ENCODE data around the gene LRRC49.

Gene LRRC49

DNA sequence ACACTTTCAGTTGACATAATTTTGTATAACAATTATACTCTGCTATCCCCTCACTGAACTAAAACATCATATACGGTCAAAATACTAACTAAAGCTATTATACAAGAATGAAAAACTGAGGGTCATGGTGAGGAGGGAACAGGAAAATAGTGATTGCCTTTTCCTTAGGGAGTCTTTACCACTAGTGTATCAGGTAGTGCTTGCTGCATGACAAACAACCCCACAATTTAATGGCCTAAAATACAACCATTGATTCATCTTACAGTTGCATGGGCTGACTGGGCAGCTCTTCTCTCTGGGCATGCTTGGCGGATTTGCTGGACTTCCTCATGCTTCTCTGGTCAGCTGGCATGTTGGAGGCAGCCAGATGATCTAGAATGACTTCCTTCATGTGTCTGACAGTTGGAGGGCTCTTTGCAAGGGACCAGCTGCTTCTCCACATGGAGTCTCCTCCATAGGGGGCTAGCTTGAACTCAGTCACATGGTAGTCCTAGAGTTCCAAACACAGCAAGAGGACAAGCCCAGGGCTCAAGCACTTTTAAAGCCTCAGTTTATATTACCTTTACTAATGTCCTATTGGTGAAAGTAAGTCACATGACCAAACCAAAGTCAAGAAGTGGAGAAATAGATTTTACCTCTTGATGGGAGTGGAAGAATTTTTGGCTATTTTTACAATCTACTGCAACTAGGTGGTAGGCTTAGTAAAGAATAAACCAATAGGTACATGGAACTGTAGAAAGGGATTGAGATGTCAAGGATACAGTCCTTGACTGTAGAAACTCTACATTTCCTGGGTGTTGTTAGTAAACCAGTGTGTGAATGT lies 19.2 kb upstream of the LRRC49 start:
- no peak for TF ChIP-seq TAF1 (IDR thresholded peaks at IDR 0.05; ENCODE audit: borderline replicate concordance, low read depth, low read length)
- no peak for TF ChIP-seq POLR2A (IDR thresholded peaks at IDR 0.05; ENCODE audit: low read depth, low read length)
- no peak for TF ChIP-seq POLR2AphosphoS5 (IDR thresholded peaks at IDR 0.05; ENCODE audit: low read depth, low read length)
- DNase-seq (ENCODE audit: insufficient read length) (no peak), FAIRE-seq (peak; percentile 27)

DNA sequence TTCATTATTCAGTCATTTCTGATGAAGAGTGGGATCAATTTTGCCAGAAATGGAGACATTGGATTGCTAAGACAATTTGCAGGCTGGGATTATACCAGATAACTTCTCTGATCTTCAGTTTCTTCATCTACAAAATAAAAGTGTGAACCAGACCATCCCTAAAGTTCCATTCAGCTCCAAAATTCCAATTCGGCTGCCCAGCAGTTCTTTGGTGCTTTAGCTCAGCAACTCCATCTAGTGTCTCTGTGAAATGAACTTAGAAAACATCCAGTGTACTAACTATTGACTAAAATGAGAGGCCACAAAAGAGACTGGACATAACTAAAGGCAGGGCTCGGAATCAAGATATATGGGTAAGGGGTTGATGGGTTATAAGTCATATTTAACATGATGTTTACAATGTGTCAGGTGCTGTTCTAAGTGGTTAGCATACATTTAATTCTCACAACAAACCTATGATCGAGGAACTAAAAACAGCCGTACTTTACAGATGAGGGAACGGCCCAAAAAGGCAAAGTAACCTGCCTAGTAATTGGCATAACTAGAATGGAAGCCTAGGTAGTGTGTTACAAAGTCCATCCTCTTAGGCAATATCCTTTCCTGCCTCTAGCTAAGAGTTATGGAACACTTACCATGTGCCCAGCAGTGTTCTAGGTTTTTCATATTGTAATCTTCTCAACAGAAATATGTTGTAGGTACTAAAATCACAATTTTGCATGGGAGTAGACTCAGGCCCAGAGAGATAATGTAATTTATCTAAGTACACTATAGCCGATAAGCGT lies 17.4 kb upstream of the LRRC49 start:
- DNase-seq (ENCODE audit: insufficient read length) (no peak), FAIRE-seq (no peak)
- TF ChIP-seq POLR2AphosphoS5 (IDR thresholded peaks at IDR 0.05; ENCODE audit: low read depth, low read length): no peak
- TF ChIP-seq POLR2A (IDR thresholded peaks at IDR 0.05; ENCODE audit: low read depth, low read length): no peak
- TF ChIP-seq TAF1 (IDR thresholded peaks at IDR 0.05; ENCODE audit: borderline replicate concordance, low read depth, low read length): no peak

DNA sequence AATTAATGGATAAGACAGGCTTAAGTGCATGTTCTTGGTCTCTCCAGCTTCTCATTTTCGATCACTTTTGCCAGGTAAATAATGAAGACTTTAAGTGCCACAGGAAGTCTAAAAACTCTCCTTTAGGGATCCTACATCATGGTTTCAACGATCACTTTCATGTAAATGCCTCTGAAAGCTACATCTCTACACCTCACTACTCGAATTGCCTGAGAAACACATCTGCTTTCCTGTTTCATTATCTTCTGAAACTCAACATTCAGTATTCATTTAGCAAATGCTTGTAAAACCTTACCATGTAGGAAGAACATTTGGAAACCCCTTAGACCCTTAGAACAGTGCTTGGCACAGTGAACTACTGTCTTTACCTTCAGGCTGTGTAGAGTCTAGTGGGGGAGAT lies 16.6 kb upstream of the LRRC49 start:
- TF ChIP-seq POLR2A (IDR thresholded peaks at IDR 0.05; ENCODE audit: low read depth, low read length) (no peak), POLR2AphosphoS5 (IDR thresholded peaks at IDR 0.05; ENCODE audit: low read depth, low read length) (no peak), TAF1 (IDR thresholded peaks at IDR 0.05; ENCODE audit: borderline replicate concordance, low read depth, low read length) (no peak)
- FAIRE-seq: peak; percentile 80
- DNase-seq (ENCODE audit: insufficient read length): no peak

DNA sequence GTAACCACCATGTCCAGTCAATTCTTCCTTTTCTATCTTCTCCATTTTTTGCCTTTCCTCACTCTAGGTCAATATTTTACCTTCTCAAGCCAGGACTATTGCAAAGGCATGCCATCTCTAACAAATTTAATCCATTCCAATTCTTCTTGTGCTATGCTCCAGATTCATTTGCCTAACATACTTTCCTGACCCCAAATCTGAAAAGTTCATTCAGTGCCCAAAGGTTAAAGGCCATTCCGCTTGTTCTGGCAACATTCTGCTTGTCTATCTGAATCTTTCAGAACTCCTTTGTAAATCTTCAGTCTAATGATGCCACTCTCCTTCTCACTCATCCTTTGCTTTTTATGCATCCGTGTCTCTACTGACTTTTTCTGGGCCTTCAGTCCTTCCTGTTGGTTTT lies 15.9 kb upstream of the LRRC49 start:
- FAIRE-seq: no peak
- TF ChIP-seq POLR2A (IDR thresholded peaks at IDR 0.05; ENCODE audit: low read depth, low read length): no peak
- no peak for TF ChIP-seq POLR2AphosphoS5 (IDR thresholded peaks at IDR 0.05; ENCODE audit: low read depth, low read length)
- TF ChIP-seq TAF1 (IDR thresholded peaks at IDR 0.05; ENCODE audit: borderline replicate concordance, low read depth, low read length): no peak
- no peak for DNase-seq (ENCODE audit: insufficient read length)

DNA sequence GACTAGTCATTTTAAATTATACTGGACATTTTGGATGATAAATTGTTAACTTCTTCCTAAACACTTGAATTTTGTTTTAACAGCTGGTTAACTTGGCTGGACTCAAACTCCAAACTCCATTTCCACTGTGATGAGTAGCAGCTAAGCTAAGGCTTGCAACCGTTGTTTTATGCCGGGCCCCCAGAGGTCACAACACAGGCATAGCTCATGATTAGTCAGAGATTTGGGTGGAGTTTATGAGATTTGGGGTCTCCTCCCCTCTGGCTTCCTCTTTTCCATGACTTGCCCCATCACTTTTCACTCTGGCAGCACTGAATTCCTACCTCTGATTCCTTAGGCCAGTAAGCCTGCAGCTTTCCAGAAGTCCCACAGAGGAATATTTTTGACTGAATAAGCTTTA lies 13.2 kb upstream of the LRRC49 start:
- DNase-seq (ENCODE audit: insufficient read length) (no peak), FAIRE-seq (no peak)
- TF ChIP-seq TAF1 (IDR thresholded peaks at IDR 0.05; ENCODE audit: borderline replicate concordance, low read depth, low read length) (no peak), POLR2AphosphoS5 (IDR thresholded peaks at IDR 0.05; ENCODE audit: low read depth, low read length) (no peak), POLR2A (IDR thresholded peaks at IDR 0.05; ENCODE audit: low read depth, low read length) (no peak)

DNA sequence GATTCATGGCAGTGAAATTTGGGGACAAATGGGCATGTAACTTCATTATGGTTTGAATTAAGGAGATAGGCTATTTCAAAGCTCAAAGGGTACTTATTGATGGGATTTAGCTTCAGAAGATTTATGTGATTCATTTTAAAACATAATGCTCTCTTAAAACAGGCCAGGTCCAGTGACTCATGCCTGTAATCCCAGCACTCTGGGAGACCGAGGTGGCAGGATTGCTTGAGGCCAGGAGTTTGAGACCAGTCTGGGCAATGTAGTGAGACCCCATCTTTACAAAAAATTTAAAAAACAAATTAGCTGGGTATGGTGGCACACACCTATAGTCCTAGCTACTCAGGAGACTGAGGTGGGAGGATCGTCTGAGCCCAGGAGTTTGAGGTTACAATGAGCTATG lies 11.8 kb upstream of the LRRC49 start:
- TF ChIP-seq POLR2A (IDR thresholded peaks at IDR 0.05; ENCODE audit: low read depth, low read length) (no peak), POLR2AphosphoS5 (IDR thresholded peaks at IDR 0.05; ENCODE audit: low read depth, low read length) (no peak), TAF1 (IDR thresholded peaks at IDR 0.05; ENCODE audit: borderline replicate concordance, low read depth, low read length) (no peak)
- no peak for FAIRE-seq
- no peak for DNase-seq (ENCODE audit: insufficient read length)

DNA sequence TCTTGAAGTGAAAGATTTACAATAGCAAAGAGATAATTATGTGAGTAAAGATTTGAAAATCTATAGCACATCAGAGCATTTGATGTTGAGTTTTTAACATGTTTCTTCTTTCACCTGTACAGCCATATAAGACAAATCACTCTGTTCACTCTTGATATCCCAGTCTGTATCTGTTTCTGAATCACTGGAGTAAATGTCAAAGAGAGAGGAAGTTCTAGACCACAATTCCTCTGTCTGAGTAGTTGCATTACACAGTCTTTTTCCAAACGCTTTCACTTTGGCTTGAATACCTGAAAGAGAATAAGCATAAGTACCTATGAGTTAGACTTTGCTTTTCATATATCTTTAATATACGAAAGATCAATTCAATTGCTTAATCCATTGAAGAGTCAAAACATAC lies 10.3 kb upstream of the LRRC49 start:
- TF ChIP-seq POLR2AphosphoS5 (IDR thresholded peaks at IDR 0.05; ENCODE audit: low read depth, low read length) (no peak), POLR2A (IDR thresholded peaks at IDR 0.05; ENCODE audit: low read depth, low read length) (no peak), TAF1 (IDR thresholded peaks at IDR 0.05; ENCODE audit: borderline replicate concordance, low read depth, low read length) (no peak)
- FAIRE-seq (no peak), DNase-seq (ENCODE audit: insufficient read length) (no peak)

DNA sequence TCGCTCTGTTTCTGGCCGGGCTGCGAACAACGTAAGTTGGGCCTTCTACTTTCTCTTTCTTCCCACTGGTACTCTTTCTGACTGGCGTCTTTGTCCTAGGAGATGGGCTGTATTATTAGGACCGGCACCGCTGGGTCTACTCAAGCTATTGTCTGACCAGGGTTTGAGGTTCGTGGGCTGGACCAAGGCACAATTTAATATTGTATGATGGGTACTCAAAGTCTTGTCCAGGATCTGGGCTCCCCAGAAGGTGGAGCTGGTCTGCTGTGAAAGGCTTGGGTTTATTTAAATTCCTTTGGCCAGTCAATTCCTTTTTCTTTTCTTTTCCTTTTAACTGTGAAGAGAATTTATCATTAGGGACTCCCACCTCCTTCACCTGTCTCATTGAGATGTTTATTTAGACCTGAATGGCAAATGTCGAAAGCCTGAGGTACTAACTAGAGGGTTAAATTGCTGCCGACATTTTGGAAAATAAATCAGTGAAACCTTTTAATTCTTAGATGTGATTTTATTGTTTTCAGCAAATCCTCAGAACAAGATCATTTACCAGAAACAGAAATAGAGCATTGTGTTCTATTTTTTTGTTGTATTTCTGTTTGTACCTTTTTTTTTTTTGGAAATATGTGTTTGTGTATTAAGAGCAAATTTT lies 410 bp downstream of the LRRC49 start:
- FAIRE-seq (no peak), DNase-seq (ENCODE audit: insufficient read length) (no peak)
- TF ChIP-seq POLR2A (IDR thresholded peaks at IDR 0.05; ENCODE audit: low read depth, low read length) (no peak), POLR2AphosphoS5 (IDR thresholded peaks at IDR 0.05; ENCODE audit: low read depth, low read length) (no peak), TAF1 (IDR thresholded peaks at IDR 0.05; ENCODE audit: borderline replicate concordance, low read depth, low read length) (no peak)

DNA sequence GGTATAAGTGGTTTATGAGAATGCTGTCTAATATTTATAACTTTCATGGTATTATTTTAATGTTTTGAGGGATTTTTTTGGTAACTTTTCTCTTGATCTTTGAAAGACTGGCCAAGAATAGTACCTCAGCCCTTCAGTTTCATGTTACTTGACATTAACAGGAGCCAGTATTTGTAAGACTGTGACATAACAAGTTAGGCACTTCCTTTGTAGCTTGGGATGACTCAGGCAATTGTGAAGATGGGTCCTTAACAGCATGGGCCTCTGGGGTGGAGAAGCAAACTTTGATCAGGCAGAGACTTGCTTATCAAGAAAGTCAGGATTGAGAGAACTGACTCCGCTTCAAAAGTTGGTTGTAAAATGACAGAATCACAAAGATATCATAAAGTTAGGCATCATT lies 9.5 kb downstream of the LRRC49 start:
- FAIRE-seq (no peak), DNase-seq (ENCODE audit: insufficient read length) (no peak)
- no peak for TF ChIP-seq TAF1 (IDR thresholded peaks at IDR 0.05; ENCODE audit: borderline replicate concordance, low read depth, low read length)
- no peak for TF ChIP-seq POLR2A (IDR thresholded peaks at IDR 0.05; ENCODE audit: low read depth, low read length)
- TF ChIP-seq POLR2AphosphoS5 (IDR thresholded peaks at IDR 0.05; ENCODE audit: low read depth, low read length): no peak

DNA sequence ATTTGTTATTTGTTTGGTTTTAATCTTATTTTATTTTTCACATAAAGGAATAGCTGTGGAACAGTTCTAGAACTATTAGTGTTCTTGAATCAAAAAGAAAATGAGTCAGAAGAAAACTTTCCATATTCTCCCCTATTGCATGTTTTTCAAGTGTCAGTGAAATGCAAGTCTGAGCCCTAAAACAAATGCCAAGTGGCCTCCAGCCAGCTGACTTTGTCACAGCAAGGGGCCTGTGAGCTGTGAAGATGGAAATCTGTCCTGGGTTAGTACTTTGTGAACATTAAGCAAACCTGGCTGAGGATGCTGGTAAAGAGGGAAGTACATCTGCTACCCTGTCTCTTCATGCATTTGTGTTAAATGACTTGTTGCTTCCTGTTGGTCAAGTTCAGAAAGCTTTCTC lies 14.2 kb downstream of the LRRC49 start:
- FAIRE-seq (no peak), DNase-seq (ENCODE audit: insufficient read length) (no peak)
- TF ChIP-seq POLR2AphosphoS5 (IDR thresholded peaks at IDR 0.05; ENCODE audit: low read depth, low read length): no peak
- TF ChIP-seq TAF1 (IDR thresholded peaks at IDR 0.05; ENCODE audit: borderline replicate concordance, low read depth, low read length): no peak
- TF ChIP-seq POLR2A (IDR thresholded peaks at IDR 0.05; ENCODE audit: low read depth, low read length): no peak

DNA sequence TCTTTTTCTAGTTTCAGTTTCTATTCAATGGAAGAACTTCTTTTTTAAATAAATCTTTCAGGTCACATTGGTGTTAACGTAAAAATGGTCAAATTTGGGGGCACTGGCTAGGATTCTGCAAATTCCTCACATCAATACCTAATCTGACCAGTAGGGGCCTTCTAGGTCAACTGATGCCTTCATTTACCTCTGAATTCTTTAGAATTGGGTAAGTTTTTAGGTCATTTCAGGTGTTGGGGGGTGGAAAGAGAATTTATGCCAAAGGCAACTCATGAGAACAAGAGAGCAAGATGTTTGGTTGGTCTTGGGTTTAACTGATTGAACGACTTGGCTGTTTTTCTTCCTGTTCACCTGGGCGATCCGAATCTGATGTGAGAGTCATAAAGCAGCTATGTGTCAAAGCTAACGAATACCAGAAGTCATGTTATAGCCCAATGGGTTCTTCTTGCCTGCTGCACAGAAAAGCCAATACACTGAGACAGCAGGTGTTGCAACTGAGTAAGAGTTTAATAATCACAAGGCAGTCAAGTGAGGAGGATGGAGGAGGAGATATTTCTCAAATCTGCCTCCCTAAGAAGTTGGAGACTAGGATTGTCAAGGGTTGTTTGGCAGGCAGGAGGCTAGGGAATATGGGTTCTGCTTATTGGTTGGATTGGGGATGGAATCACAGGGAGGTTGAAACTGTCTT lies 15.3 kb downstream of the LRRC49 start:
- no peak for TF ChIP-seq TAF1 (IDR thresholded peaks at IDR 0.05; ENCODE audit: borderline replicate concordance, low read depth, low read length)
- TF ChIP-seq POLR2A (IDR thresholded peaks at IDR 0.05; ENCODE audit: low read depth, low read length): no peak
- no peak for TF ChIP-seq POLR2AphosphoS5 (IDR thresholded peaks at IDR 0.05; ENCODE audit: low read depth, low read length)
- DNase-seq (ENCODE audit: insufficient read length): no peak
- FAIRE-seq: peak; percentile 42
